A673 (cell line): Measurements from ENCODE around the gene ZNF512B. TPM values are rescaled to one million over a fixed set of nuclear protein-coding genes. Genes with fewer than 3 reads are reported as not detected.

Source experiments
- BruUV-seq: library from RNA; stranded (reverse); fragments of 400-500 nt; replicated peaks from 2 replicates; lab custom pipeline; 2021; lab: Mats Ljungman, UMichigan
- CTCF ChIA-PET: fragments of 300-600 bp; sonication (Branson Sonifier 250); formaldehyde crosslinking; loops from one replicate; lab custom pipeline; 2022; ENCODE audit warnings: antibody characterized with exemption; lab: Charles Lee
- POLR2A ChIA-PET: fragments of 300-600 bp; sonication (Branson Sonifier 250); formaldehyde crosslinking; loops from one replicate; lab custom pipeline; 2022; ENCODE audit warnings: antibody characterized with exemption; ENCODE audit not compliant: low non-redundant PET; lab: Charles Lee
- DNase-seq: peaks from one replicate; pipeline ENCODE4 v3.0.0-alpha.2; 2015; ENCODE audit warnings: low spot score
- H3K27ac ChIP-seq: fragments of 200-600 bp; sonication (generic); 2 replicates; pipeline ENCODE4 v1.5.1; 2016; ENCODE audit warnings: mixed run types, low read depth, mild to moderate bottlenecking, mixed read lengths, antibody characterized with exemption, low read length; ENCODE audit not compliant: poor library complexity, severe bottlenecking
- H3K27me3 ChIP-seq: fragments of 200-600 bp; sonication (generic); replicated peaks from 2 replicates; pipeline ENCODE4 v1.6.1; 2017; ENCODE audit warnings: mixed run types, low read depth, mild to moderate bottlenecking, mixed read lengths, antibody characterized with exemption, low read length; ENCODE audit not compliant: insufficient read depth, poor library complexity
- H3K36me3 ChIP-seq: fragments of 200-600 bp; sonication (generic); 2 replicates; pipeline ENCODE4 v1.6.1; 2016; ENCODE audit warnings: mixed run types, mild to moderate bottlenecking, mixed read lengths, antibody characterized with exemption, low read length; ENCODE audit not compliant: insufficient read depth, poor library complexity, severe bottlenecking
- H3K4me1 ChIP-seq: fragments of 200-600 bp; sonication (generic); 2 replicates; pipeline ENCODE4 v1.6.1; 2017; ENCODE audit warnings: mixed run types, mild to moderate bottlenecking, mixed read lengths, antibody characterized with exemption, low read length; ENCODE audit not compliant: insufficient read depth, poor library complexity, severe bottlenecking
- H3K4me3 ChIP-seq: fragments of 200-600 bp; sonication (generic); 2 replicates; pipeline ENCODE4 v1.5.1; 2016; ENCODE audit warnings: low read depth, mixed run types, mild to moderate bottlenecking, mixed read lengths, low read length; ENCODE audit not compliant: poor library complexity, severe bottlenecking
- H3K9me3 ChIP-seq: fragments of 200-600 bp; sonication (generic); 2 replicates; pipeline ENCODE4 v1.6.1; 2016; ENCODE audit warnings: mixed run types, low read depth, mild to moderate bottlenecking, mixed read lengths, antibody characterized with exemption, low read length; ENCODE audit not compliant: poor library complexity, severe bottlenecking
- CTCF ChIP-seq: fragments of 300-800, 200-600 bp; sonication (generic); conservative IDR thresholded peaks from 2 replicates; pipeline ENCODE4 v1.5.1; 2017; ENCODE audit warnings: low read depth, mild to moderate bottlenecking, antibody characterized with exemption, low read length, moderate library complexity, mixed read lengths
- EZH2 ChIP-seq: fragments of 200-600 bp; sonication (generic); IDR thresholded peaks from 2 replicates; pipeline ENCODE4 v1.6.1; 2017; ENCODE audit warnings: borderline replicate concordance, low read depth, mild to moderate bottlenecking, mixed read lengths, antibody characterized with exemption, low read length; ENCODE audit not compliant: poor library complexity, severe bottlenecking
- intact Hi-C: fragments of 100-400 bp; cut with micrococcal nuclease; formaldehyde crosslinking; loops from one replicate; pipeline ENCODE4 v1.10.0; 2022; ENCODE audit not compliant: unreplicated experiment
- total RNA-seq: library from RNA; stranded (reverse); gene quantifications from 2 replicates; pipeline ENCODE4 v1.2.3, GENCODE V29; 2021

The ZNF512B gene
- total RNA-seq, 1 experiment from 2014 or later: 28.9 TPM

GRCh38 chr20:63968928-63969760 is 586 bp downstream of the ZNF512B start:
- ChIA-PET CTCF (no interaction called here), POLR2A (no interaction called here)
- no peak for TF ChIP-seq EZH2
- TF ChIP-seq CTCF: no peak
- Histone ChIP-seq H3K36me3 (peaks cover 29% of the 10 kb centered on the region), H3K27ac (peak overlapping the region; percentile 84), H3K9me3 (peaks cover 11% of the 10 kb centered on the region), H3K4me3 (peak overlapping the region; percentile 73), H3K27me3 (no peaks in the 10 kb centered on the region), H3K4me1 (peaks cover 5% of the 10 kb centered on the region)
- intact Hi-C loops: no loop called here
- no TSS peak for BruUV-seq
- peak; percentile 36 for DNase-seq

DNA sequence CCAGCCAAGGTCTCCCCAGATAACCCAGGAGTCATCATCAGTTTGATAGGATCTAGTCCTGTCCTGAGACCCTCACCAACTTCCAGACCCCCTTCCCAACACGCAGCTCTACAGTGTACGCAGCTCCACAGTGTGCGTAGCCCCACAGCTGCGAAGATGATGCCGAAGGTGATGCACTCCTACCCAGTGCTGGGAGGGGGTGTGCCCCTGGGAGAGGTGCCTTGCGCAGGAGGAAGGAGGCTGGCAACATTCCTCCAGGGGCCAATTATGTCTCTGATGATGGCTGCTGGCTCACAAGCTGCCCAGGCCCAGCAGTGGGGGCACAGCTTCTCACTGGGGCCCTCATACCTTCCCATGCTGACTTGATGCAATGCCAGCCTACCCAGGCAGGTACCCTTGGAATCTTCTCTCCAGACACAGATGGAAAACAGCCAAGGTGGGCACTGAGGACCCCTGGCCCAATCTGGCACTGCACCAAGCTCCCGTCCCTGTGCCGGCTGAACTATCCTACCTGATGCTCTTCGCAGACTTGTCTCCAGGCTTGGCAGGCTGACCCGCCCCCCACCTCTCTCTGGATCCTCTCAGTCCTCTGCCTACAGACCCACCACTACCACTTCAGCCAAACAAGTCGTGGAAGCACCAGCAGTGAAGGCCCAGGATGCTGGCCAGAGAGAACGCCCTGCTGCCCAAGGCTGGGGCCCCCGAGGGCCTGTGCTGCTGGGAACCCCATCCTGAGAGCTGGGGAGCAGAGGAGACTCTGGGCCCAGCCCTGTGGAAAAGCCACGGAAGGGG is 1.4 kb downstream of the ZNF512B start:
- peak overlapping the region; percentile 84 for H3K27ac ChIP-seq
- CTCF ChIA-PET: no interaction called here
- POLR2A ChIA-PET: no interaction called here
- H3K4me3 ChIP-seq: peak overlapping the region; percentile 73
- no peak for TF ChIP-seq EZH2
- no peak for TF ChIP-seq CTCF
- no peak for DNase-seq
- intact Hi-C loops: no loop called here
- H3K27me3 ChIP-seq: no peaks in the 10 kb centered on the region
- peaks cover 11% of the 10 kb centered on the region for H3K9me3 ChIP-seq
- peaks cover 5% of the 10 kb centered on the region for H3K4me1 ChIP-seq
- peaks cover 37% of the 10 kb centered on the region for H3K36me3 ChIP-seq
- TSS peak; percentile 47 for BruUV-seq

GRCh38 chr20:63967330-63968135 is 2.2 kb downstream of the ZNF512B start:
- DNase-seq: no peak
- H3K36me3 ChIP-seq: peaks cover 45% of the 10 kb centered on the region
- peaks cover 5% of the 10 kb centered on the region for H3K4me1 ChIP-seq
- intact Hi-C loops: no loop called here
- H3K27me3 ChIP-seq: no peaks in the 10 kb centered on the region
- H3K27ac ChIP-seq: no peak overlapping the region
- no peak overlapping the region for H3K4me3 ChIP-seq
- ChIA-PET POLR2A (no interaction called here), CTCF (no interaction called here)
- BruUV-seq: no TSS peak
- no peak for TF ChIP-seq EZH2
- TF ChIP-seq CTCF: no peak
- H3K9me3 ChIP-seq: peaks cover 11% of the 10 kb centered on the region
